NT2/D1 (cell line): ENCODE data around the gene CDKN2C.
A peak's percentile ranks its signal among the peaks of the same experiment; 100 is the strongest.

Experiments used
- DNase-seq: peaks from one replicate; pipeline ENCODE4 v3.0.0-alpha.2; 2011; ENCODE audit warnings: low read depth, low spot score
- H3K27me3 ChIP-seq: 2 replicates; pipeline ENCODE4 v1.6.0; 2011; ENCODE audit warnings: mild to moderate bottlenecking; ENCODE audit not compliant: insufficient read length, insufficient read depth
- H3K36me3 ChIP-seq: 2 replicates; pipeline ENCODE4 v1.6.1; 2011; ENCODE audit warnings: mild to moderate bottlenecking, low read length, mixed read lengths; ENCODE audit not compliant: insufficient read depth, insufficient read length
- H3K4me1 ChIP-seq: 2 replicates; pipeline ENCODE4 v1.5.1; 2011; ENCODE audit not compliant: insufficient read depth, insufficient read length
- H3K4me3 ChIP-seq: 2 replicates; pipeline ENCODE4 v1.5.1; 2011; ENCODE audit warnings: low read depth; ENCODE audit not compliant: insufficient read length
- H3K9ac ChIP-seq: 2 replicates; pipeline ENCODE4 v1.6.0; 2011; ENCODE audit warnings: low read depth; ENCODE audit not compliant: insufficient read length
- H3K9me3 ChIP-seq: 2 replicates; pipeline ENCODE4 v1.5.1; 2011; ENCODE audit warnings: mild to moderate bottlenecking, low read length; ENCODE audit not compliant: insufficient read depth
- SUZ12 ChIP-seq: IDR thresholded peaks from 2 replicates; pipeline ENCODE4 v1.6.1; 2011; ENCODE audit not compliant: insufficient read length, insufficient read depth; ENCODE audit errors: extremely low read depth
- YY1 ChIP-seq: IDR thresholded peaks from 2 replicates; pipeline ENCODE4 v1.6.1; 2011; ENCODE audit not compliant: insufficient read length, insufficient read depth
- ZNF274 ChIP-seq: IDR thresholded peaks from 2 replicates; pipeline ENCODE4 v1.6.1; 2011; ENCODE audit warnings: mild to moderate bottlenecking, low read depth, low read length

CDKN2C gene

DNA sequence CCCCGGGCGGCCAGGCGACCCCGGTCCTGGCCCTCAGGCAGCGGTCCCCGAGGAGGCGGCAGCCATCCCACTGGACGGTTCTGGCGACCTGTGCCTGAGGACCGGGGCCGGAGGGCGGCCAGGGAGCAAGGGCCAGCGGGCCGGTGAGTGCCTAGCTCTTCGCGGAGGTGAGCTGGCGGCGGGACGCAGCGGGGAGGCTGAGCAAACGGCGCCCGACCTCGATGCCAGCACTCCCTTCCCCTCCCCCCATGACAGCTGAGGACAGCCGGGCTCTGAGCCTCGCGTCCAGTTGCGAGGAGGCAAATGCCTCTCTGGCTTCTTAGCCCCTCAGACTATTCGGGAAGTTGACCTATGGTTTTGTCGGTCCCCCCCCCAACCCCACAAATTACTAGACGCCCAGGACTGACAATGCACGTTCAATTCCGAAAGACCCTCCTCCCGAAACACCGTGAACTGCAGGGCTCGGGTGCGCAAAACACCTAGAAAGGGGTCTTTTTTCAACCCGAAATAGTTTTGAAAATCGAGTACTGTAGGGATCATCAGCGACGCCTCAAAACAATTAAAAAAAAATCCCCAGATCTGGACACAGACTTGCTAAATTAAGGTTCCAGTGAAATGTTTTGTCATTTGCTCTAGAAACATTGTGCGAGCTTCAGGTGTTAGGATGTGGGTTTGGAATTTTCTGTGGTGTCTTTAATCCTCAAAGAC is 8.3 kb downstream of the CDKN2C start:
- H3K9ac ChIP-seq: peak overlapping the region; percentile 53
- peak; percentile 87 for DNase-seq
- no peaks in the 10 kb centered on the region for H3K36me3 ChIP-seq
- no peaks in the 10 kb centered on the region for H3K9me3 ChIP-seq
- H3K4me1 ChIP-seq: peaks cover 3% of the 10 kb centered on the region
- TF ChIP-seq YY1 (no peak), SUZ12 (peak; percentile 87), ZNF274 (no peak)
- peak overlapping the region; percentile 52 for H3K4me3 ChIP-seq
- peaks cover 96% of the 10 kb centered on the region for H3K27me3 ChIP-seq

DNA sequence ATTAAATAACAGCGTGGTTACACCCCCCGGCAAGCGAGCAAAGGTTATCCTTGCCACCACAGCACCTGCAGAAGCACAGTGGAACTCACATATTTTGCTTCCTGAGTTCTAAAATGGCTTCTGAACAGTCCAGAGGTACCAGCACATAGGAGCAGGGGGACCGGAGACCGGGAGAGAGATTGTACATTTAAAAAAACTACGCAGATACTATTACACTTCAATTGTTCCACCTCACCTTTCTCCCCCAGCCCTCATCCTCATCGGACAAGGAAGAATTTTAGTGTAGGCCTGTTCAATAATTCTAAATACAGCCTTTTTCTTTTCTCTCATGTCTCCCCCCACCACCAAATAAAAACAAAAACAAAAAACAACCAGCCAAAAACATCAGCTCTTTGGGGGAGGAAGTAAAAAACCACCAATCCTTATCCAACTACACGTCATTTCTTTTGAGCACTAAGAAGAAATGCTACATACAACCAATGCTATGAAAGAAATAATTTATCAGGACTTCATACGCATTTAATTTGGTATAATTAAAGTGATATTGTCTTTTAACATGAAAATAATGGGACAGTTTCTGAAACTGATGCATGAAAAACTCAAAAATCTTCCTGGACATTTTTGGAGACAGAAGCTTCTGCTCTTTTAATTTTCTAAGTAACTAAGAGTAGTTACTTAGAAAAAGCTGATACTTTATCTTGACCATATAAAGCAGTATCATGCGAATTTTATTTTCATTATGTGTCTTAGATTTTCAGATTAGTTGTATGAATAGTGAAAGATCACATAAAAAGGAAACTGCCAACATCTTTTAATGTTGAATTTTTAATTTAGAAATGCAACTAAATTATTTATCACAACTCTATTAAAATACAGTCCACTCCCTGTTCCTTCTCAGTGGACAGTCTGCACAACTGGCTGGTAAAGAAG is 9.1 kb downstream of the CDKN2C start:
- peaks cover 3% of the 10 kb centered on the region for H3K4me1 ChIP-seq
- no peaks in the 10 kb centered on the region for H3K36me3 ChIP-seq
- peak overlapping the region; percentile 52 for H3K4me3 ChIP-seq
- no peak for TF ChIP-seq YY1
- TF ChIP-seq SUZ12: no peak
- TF ChIP-seq ZNF274: no peak
- H3K9me3 ChIP-seq: no peaks in the 10 kb centered on the region
- H3K27me3 ChIP-seq: peaks cover 95% of the 10 kb centered on the region
- no peak overlapping the region for H3K9ac ChIP-seq
- DNase-seq: no peak

DNA sequence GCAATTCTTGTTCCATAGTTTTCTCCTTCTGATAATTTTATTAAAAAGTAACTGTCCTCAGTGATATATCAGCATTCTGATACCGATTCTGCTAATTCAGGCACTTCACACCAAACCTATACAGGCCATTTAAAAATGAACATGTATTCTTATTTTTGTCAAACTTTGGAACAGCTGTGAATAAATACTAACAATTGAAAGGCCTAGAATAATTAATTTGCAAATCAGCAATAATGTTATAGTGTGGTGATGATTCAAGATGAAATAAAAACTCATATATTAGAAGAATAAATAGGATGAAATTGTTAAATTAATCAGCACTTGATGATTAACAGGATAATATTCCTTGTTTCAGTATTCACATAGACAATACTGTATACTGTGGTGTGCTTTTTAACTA is 9.9 kb downstream of the CDKN2C start:
- peaks cover 87% of the 10 kb centered on the region for H3K27me3 ChIP-seq
- no peak for DNase-seq
- peaks cover 3% of the 10 kb centered on the region for H3K4me1 ChIP-seq
- H3K36me3 ChIP-seq: no peaks in the 10 kb centered on the region
- no peak overlapping the region for H3K4me3 ChIP-seq
- H3K9ac ChIP-seq: no peak overlapping the region
- no peaks in the 10 kb centered on the region for H3K9me3 ChIP-seq
- no peak for TF ChIP-seq SUZ12
- no peak for TF ChIP-seq YY1
- no peak for TF ChIP-seq ZNF274

DNA sequence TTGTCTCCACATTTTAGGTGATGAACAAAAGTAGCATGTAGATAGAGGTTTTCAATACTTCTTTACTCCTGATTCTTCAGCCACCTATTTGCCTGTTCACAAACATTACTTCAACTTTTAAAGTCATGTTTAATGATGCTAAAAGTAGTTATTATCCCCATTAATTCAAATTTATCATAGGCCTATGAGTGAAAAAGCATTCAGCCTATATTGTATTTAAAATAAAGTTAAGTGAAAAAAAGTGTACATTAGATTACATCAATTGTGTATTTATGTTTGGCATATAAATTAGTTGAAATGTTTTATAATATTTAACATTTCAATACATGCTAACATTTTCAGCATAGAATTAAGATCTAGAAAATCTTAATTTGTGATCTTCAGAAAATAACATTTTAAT is 10.5 kb downstream of the CDKN2C start:
- no peak for DNase-seq
- no peaks in the 10 kb centered on the region for H3K9me3 ChIP-seq
- H3K9ac ChIP-seq: no peak overlapping the region
- peaks cover 81% of the 10 kb centered on the region for H3K27me3 ChIP-seq
- peaks cover 3% of the 10 kb centered on the region for H3K4me1 ChIP-seq
- H3K36me3 ChIP-seq: no peaks in the 10 kb centered on the region
- no peak overlapping the region for H3K4me3 ChIP-seq
- TF ChIP-seq ZNF274 (no peak), SUZ12 (no peak), YY1 (no peak)

DNA sequence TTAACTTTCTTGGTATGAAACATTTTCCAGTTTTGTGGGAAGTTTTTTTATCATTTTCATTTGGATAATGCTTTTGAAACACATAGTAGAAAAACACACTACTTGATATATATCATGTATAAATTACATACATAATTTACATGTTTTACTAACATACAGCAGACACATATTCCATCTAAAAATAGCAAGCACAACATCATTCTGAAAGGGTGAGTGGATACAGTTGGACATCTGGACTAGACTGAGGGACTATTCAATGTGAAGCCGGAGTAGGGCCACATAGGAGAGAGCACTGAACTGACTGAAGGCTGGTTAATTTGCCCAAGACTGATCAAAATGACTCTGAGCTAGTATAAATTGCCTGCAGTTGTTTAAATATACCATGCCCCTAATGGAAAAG is 11.7 kb downstream of the CDKN2C start:
- TF ChIP-seq ZNF274 (no peak), SUZ12 (no peak)
- Histone ChIP-seq H3K9me3 (no peaks in the 10 kb centered on the region), H3K9ac (no peak overlapping the region), H3K4me1 (no peaks in the 10 kb centered on the region), H3K36me3 (no peaks in the 10 kb centered on the region), H3K27me3 (peaks cover 69% of the 10 kb centered on the region), H3K4me3 (no peak overlapping the region)
- no peak for DNase-seq

GRCh38 chr1:50982611-50983010 is 12.6 kb downstream of the CDKN2C start:
- no peak for DNase-seq
- Histone ChIP-seq H3K4me1 (no peaks in the 10 kb centered on the region), H3K4me3 (no peak overlapping the region), H3K9me3 (no peaks in the 10 kb centered on the region), H3K27me3 (peaks cover 61% of the 10 kb centered on the region), H3K9ac (no peak overlapping the region), H3K36me3 (no peaks in the 10 kb centered on the region)
- TF ChIP-seq SUZ12: no peak
- TF ChIP-seq ZNF274: no peak

DNA sequence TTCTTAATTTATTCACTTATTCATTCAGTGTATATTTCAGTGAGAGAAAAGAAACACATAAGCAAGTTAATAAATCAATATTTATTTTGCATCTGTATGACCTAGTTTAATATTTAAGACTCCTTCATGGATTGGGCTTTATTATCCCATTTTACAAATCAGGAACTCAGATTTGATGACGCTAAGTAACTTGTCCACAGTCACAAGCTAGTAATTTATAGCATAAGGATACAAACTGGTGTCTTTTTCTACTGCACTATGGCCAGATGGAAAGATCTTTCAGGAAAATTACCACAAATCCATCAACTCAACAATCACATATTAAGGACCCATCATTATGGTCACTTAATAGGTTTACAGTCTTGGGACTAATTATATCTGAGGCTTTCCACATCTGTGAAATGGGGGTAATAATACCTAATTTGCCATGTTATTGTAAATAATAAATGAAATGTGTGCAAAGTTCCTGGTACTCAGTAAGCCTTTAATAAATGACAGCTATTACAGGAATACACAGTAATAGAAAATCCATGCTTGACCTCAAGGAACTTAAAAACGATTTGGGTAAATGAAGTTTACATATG is 13.3 kb downstream of the CDKN2C start:
- no peak for TF ChIP-seq ZNF274
- TF ChIP-seq YY1: no peak
- no peak for TF ChIP-seq SUZ12
- no peak overlapping the region for H3K4me3 ChIP-seq
- no peak for DNase-seq
- no peaks in the 10 kb centered on the region for H3K9me3 ChIP-seq
- H3K36me3 ChIP-seq: no peaks in the 10 kb centered on the region
- no peak overlapping the region for H3K9ac ChIP-seq
- H3K27me3 ChIP-seq: peaks cover 57% of the 10 kb centered on the region
- H3K4me1 ChIP-seq: no peaks in the 10 kb centered on the region
